Neutrophil (primary cell): ENCODE data around the gene DUSP1.

ENCODE experiments used
- H3K27ac ChIP-seq: fragments of 200-600 bp; sonication (generic); 2 replicates; pipeline ENCODE4 v1.5.1; 2016; ENCODE audit warnings: mild to moderate bottlenecking, moderate library complexity
- H3K27me3 ChIP-seq: fragments of 200-600 bp; sonication (generic); 2 replicates; pipeline ENCODE4 v1.6.0; 2016; ENCODE audit warnings: mild to moderate bottlenecking
- H3K36me3 ChIP-seq: fragments of 200-600 bp; sonication (generic); 2 replicates; pipeline ENCODE4 v1.5.1; 2017
- H3K4me1 ChIP-seq, 2 experiments: fragments of 200-600 bp in 1 of 2; sonication (generic) in 1 of 2; 1 replicate in 1 of 2; 2 replicates in 1 of 2; pipeline versions ENCODE4 v1.5.1 to v1.6.1; 2013 to 2016; ENCODE audit warnings: low read depth in 1 of 2, low read length in 1 of 2, mild to moderate bottlenecking in 1 of 2, moderate library complexity in 1 of 2; ENCODE audit not compliant: control insufficient read depth in 1 of 2, insufficient read depth in 1 of 2
- H3K4me3 ChIP-seq, 2 experiments: fragments of 200-600 bp in 1 of 2; sonication (generic) in 1 of 2; 1 replicate in 1 of 2; 2 replicates in 1 of 2; pipeline ENCODE4 v1.5.1; 2013 to 2016; ENCODE audit warnings: low read depth in 1 of 2, low read length in 1 of 2, mild to moderate bottlenecking in 1 of 2, moderate library complexity in 1 of 2
- H3K9me3 ChIP-seq: fragments of 200-600 bp; sonication (generic); 2 replicates; pipeline ENCODE4 v1.5.1; 2016
- CTCF ChIP-seq: fragments of 200-600 bp; sonication (generic); IDR thresholded peaks from 2 replicates; pipeline ENCODE4 v1.5.1; 2016; ENCODE audit warnings: antibody characterized with exemption

DUSP1 gene

GRCh38 chr5:172725785-172726184 is 45.2 kb downstream of the DUSP1 start:
- no peaks in the 10 kb centered on the region for H3K4me1 ChIP-seq
- no peaks in the 10 kb centered on the region for H3K36me3 ChIP-seq
- peaks cover 4% of the 10 kb centered on the region for H3K27me3 ChIP-seq
- H3K4me3 ChIP-seq, result no peak overlapping the region
- H3K27ac ChIP-seq, result no peak overlapping the region
- no peak for TF ChIP-seq CTCF
- no peaks in the 10 kb centered on the region for H3K9me3 ChIP-seq

- H3K36me3 ChIP-seq, result no peaks in the 10 kb centered on the region
- no peak overlapping the region for H3K4me3 ChIP-seq
- no peak for TF ChIP-seq CTCF
- no peaks in the 10 kb centered on the region for H3K9me3 ChIP-seq
- no peak overlapping the region for H3K27ac ChIP-seq
- H3K27me3 ChIP-seq, result peaks cover 4% of the 10 kb centered on the region
- H3K4me1 ChIP-seq, result no peaks in the 10 kb centered on the region
These were observed 45.7 kb downstream of the DUSP1 start for GRCh38 chr5:172725273-172725672.

- Histone ChIP-seq H3K4me3 (no peak overlapping the region), H3K27ac (no peak overlapping the region), H3K4me1 (no peaks in the 10 kb centered on the region), H3K27me3 (peaks cover 4% of the 10 kb centered on the region), H3K36me3 (no peaks in the 10 kb centered on the region), H3K9me3 (no peaks in the 10 kb centered on the region)
- TF ChIP-seq CTCF, result no peak
These were observed 46.5 kb downstream of the DUSP1 start for GRCh38 chr5:172724242-172725183.

- no peaks in the 10 kb centered on the region for H3K4me1 ChIP-seq
- TF ChIP-seq CTCF, result no peak
- no peak overlapping the region for H3K27ac ChIP-seq
- H3K4me3 ChIP-seq, result no peak overlapping the region
- H3K36me3 ChIP-seq, result no peaks in the 10 kb centered on the region
- H3K27me3 ChIP-seq, result peaks cover 4% of the 10 kb centered on the region
- H3K9me3 ChIP-seq, result no peaks in the 10 kb centered on the region
These were observed 47.5 kb downstream of the DUSP1 start for GRCh38 chr5:172723508-172723907.

- TF ChIP-seq CTCF, result no peak
- no peaks in the 10 kb centered on the region for H3K4me1 ChIP-seq
- H3K27me3 ChIP-seq, result peaks cover 10% of the 10 kb centered on the region
- H3K9me3 ChIP-seq, result no peaks in the 10 kb centered on the region
- no peaks in the 10 kb centered on the region for H3K36me3 ChIP-seq
- no peak overlapping the region for H3K4me3 ChIP-seq
- no peak overlapping the region for H3K27ac ChIP-seq
These were observed 48.6 kb downstream of the DUSP1 start for GRCh38 chr5:172722327-172722815.
